GM15510 (cell line): ENCODE measurements around the gene PEAR1.

Experiments
- POLR2A ChIP-seq: IDR thresholded peaks from 3 replicates; pipeline ENCODE4 v1.6.1; 2011; ENCODE audit warnings: borderline replicate concordance; ENCODE audit not compliant: insufficient read length; ENCODE audit errors: extremely low read depth

PEAR1 gene

GRCh38 chr1:156853761-156854160 is 39.8 kb upstream of the PEAR1 start:
- TF ChIP-seq POLR2A: no peak

GRCh38 chr1:156854634-156855033 is 38.9 kb upstream of the PEAR1 start:
- no peak for TF ChIP-seq POLR2A

GRCh38 chr1:156856282-156856785 is 37.2 kb upstream of the PEAR1 start:
- TF ChIP-seq POLR2A: no peak

GRCh38 chr1:156857532-156857931 is 36.0 kb upstream of the PEAR1 start:
- TF ChIP-seq POLR2A: no peak

- no peak for TF ChIP-seq POLR2A
These were observed 35.0 kb upstream of the PEAR1 start for GRCh38 chr1:156858555-156858956.

GRCh38 chr1:156858959-156859522 is 34.5 kb upstream of the PEAR1 start, which contains the start of gene INSRR:
INSRR (minus strand) TSS chr1:156859117; CDS start chr1:156858621, 496 bp downstream.
- TF ChIP-seq POLR2A: no peak

- TF ChIP-seq POLR2A: no peak
These were observed 33.9 kb upstream of the PEAR1 start for GRCh38 chr1:156859523-156860112.

GRCh38 chr1:156860113-156860627 is 33.3 kb upstream of the PEAR1 start:
- TF ChIP-seq POLR2A: no peak

- no peak for TF ChIP-seq POLR2A
These were observed 32.7 kb upstream of the PEAR1 start, which contains the start of gene NTRK1 for GRCh38 chr1:156860628-156861423. NTRK1 (plus strand) TSS chr1:156860865; CDS start chr1:156860935, 70 bp downstream.

- no peak for TF ChIP-seq POLR2A
These were observed 30.9 kb upstream of the PEAR1 start for GRCh38 chr1:156862584-156862983.

GRCh38 chr1:156862997-156863599 is 30.4 kb upstream of the PEAR1 start:
- TF ChIP-seq POLR2A: no peak

- no peak for TF ChIP-seq POLR2A
These were observed 29.9 kb upstream of the PEAR1 start for GRCh38 chr1:156863631-156864030.

- no peak for TF ChIP-seq POLR2A
These were observed 28.7 kb upstream of the PEAR1 start for GRCh38 chr1:156864796-156865195.

- TF ChIP-seq POLR2A: no peak
These were observed 28.3 kb upstream of the PEAR1 start for GRCh38 chr1:156865258-156865657.

- TF ChIP-seq POLR2A: no peak
These were observed 27.7 kb upstream of the PEAR1 start for GRCh38 chr1:156865865-156866248.
